ENCODE results near the gene ENGASE.

- TF ChIP-seq, protein P1, sequence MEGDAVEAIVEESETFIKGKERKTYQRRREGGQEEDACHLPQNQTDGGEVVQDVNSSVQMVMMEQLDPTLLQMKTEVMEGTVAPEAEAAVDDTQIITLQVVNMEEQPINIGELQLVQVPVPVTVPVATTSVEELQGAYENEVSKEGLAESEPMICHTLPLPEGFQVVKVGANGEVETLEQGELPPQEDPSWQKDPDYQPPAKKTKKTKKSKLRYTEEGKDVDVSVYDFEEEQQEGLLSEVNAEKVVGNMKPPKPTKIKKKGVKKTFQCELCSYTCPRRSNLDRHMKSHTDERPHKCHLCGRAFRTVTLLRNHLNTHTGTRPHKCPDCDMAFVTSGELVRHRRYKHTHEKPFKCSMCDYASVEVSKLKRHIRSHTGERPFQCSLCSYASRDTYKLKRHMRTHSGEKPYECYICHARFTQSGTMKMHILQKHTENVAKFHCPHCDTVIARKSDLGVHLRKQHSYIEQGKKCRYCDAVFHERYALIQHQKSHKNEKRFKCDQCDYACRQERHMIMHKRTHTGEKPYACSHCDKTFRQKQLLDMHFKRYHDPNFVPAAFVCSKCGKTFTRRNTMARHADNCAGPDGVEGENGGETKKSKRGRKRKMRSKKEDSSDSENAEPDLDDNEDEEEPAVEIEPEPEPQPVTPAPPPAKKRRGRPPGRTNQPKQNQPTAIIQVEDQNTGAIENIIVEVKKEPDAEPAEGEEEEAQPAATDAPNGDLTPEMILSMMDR (IDR thresholded peaks at IDR 0.05): no peak
- no peak for TF ChIP-seq POLR2A (IDR thresholded peaks at IDR 0.05)
- no peak for TF ChIP-seq POLR2AphosphoS5 (IDR thresholded peaks at IDR 0.05)
- TF ChIP-seq EP300 (IDR thresholded peaks at IDR 0.05): no peak
These were observed 57.8 kb downstream of the ENGASE start for GRCh38 chr17:79132271-79133064.
